Small intestine (tissue), 4 donors: ENCODE measurements around the gene CENPA. TPM values are rescaled to one million over a fixed set of nuclear protein-coding genes. Genes with fewer than 3 reads are reported as not detected.

Experiments
- polyA plus RNA-seq, 4 donors: library from polyadenylated mRNA; stranded (reverse) in 3 of 4; unstranded in 1 of 4; fragments of 200-250 nt in 3 of 4; fragments of 120-200 nt in 1 of 4; gene quantifications; one replicate each; pipeline versions ENCODE4 v1.2.1 to v1.2.3, GENCODE V29; 2013
- donor health status: healthy with polysubstance abuse.
- donor health status: Bipolar disorder and iron deficiency.
- donor health status: healthy.

CENPA gene
- polyA plus RNA-seq, 4 donors, result 1.4 to 11.6 (median 3.2) TPM

Other genes with a start within 250 kb of the CENPA start
- under 1 TPM in 1 of 4 donors, not detected in 3; 0.15 TPM for gene CIB4, start 144.7 kb upstream of the CENPA start, polyA plus RNA-seq
- gene KCNK3, start 93.3 kb upstream of the CENPA start, polyA plus RNA-seq, result 1 to 10 TPM in 1 of 4 donors, under 1 TPM in 3; 0.22 to 3.3 (median 0.28) TPM
- gene SLC35F6, start 21.8 kb upstream of the CENPA start, polyA plus RNA-seq, result 10 to 100 TPM in 2 of 4 donors, 1 to 10 TPM in 2; 5.8 to 21.3 (median 12.1) TPM
- gene DPYSL5, start 62.1 kb downstream of the CENPA start, polyA plus RNA-seq, result 1 to 10 TPM in 1 of 4 donors, under 1 TPM in 2, not detected in 1; 0.27 to 1.2 (median 0.50) TPM
- 10 to 100 TPM in 1 of 4 donors, 1 to 10 TPM in 3; 2.9 to 11.1 (median 6.0) TPM for gene MAPRE3, start 184.6 kb downstream of the CENPA start, polyA plus RNA-seq
- gene TMEM214, start 246.9 kb downstream of the CENPA start, polyA plus RNA-seq, result 10 to 100 TPM; 27.5 to 84.3 (median 39.8) TPM